Measurements from ENCODE around the gene GAPVD1. TPM values are rescaled to one million over a fixed set of nuclear protein-coding genes. Genes with fewer than 3 reads are reported as not detected.
"Not testable (repeated sequence)": the region's sequence is repeated elsewhere in the genome, so short reads cannot be mapped to it uniquely, and the experiment has no call there.

Gene GAPVD1
- 8.0 TPM for polyA plus RNA-seq (2012; ENCODE audit: low read depth, missing spikeins)

- TF ChIP-seq PAX5 (IDR thresholded peaks at IDR 0.05; ENCODE audit: insufficient read depth, low read length, severe bottlenecking), result peak; percentile 93
- peak; percentile 90 for TF ChIP-seq POLR2A (IDR thresholded peaks at IDR 0.05; ENCODE audit: low read depth, low read length)
- peak; percentile 92 for TF ChIP-seq POLR2AphosphoS5 (IDR thresholded peaks at IDR 0.05; ENCODE audit: low read depth, low read length)
- peak; percentile 72 for TF ChIP-seq TAF1 (IDR thresholded peaks at IDR 0.05; ENCODE audit: low read depth, low read length)
- peak; percentile 63; the same call in 1 of the 2 replicates for TF ChIP-seq SPI1 (IDR thresholded peaks at IDR 0.05; ENCODE audit: low read depth, low read length)
- 0 out of 2 replicates have a peak, but pooled peaks have one; percentile 70 for TF ChIP-seq POU2F2 (IDR thresholded peaks at IDR 0.05; ENCODE audit: low read depth, low read length)
- FAIRE-seq, result peak; percentile 93
- peak; percentile 97 for DNase-seq (ENCODE audit: insufficient read length, low spot score)
Observed at GRCh38 chr9:125261501-125262293, at the start of gene GAPVD1. Gene GAPVD1 (plus strand): TSS chr9:125261826. CDS start chr9:125298922, 37,096 bp downstream.

DNA sequence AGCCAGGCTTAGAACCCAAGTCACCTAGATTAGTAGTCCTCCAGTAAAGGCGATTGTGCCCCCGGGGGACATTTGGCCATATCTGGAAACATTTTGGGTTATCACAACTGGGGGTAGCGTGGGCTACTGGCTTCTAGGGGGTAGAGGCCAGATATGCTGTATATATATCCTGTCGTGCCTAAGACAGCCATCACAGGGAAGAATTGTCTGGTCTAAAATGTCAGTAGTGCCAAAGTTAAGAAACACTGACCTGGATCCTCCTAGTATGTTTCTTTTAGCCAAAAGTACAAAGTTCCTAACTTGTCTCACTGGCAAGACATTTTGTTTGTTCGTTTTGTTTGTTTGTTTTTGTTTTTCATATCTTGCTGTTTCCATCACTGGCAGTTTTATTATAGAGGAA is 47.4 kb upstream of the GAPVD1 start:
- DNase-seq (ENCODE audit: insufficient read length, low spot score) (no peak), FAIRE-seq (no peak)
- TF ChIP-seq POU2F2 (IDR thresholded peaks at IDR 0.05; ENCODE audit: low read depth, low read length) (no peak), PAX5 (IDR thresholded peaks at IDR 0.05; ENCODE audit: insufficient read depth, low read length, severe bottlenecking) (no peak), POLR2AphosphoS5 (IDR thresholded peaks at IDR 0.05; ENCODE audit: low read depth, low read length) (no peak), POLR2A (IDR thresholded peaks at IDR 0.05; ENCODE audit: low read depth, low read length) (no peak), TAF1 (IDR thresholded peaks at IDR 0.05; ENCODE audit: low read depth, low read length) (no peak), SPI1 (IDR thresholded peaks at IDR 0.05; ENCODE audit: low read depth, low read length) (no peak)

DNA sequence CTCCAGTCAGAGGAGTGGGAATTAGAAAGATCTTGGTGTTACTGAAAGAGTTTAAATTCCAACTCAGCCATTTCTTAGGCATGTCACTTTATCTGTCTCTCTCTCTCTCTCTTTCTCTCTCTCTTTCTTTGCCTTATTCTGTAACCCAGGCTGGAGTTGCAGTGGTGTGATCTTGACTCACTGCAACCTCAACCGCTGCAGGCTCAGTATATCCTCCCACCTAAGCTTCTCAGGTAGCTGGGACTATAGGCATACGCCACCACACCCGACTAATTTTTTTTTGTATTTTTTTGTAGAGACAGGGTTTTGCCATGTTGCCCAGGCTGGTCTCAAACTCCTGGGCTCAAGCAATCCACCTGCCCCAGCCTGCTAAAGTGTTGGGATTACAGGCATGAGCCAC is 43.0 kb upstream of the GAPVD1 start:
- TF ChIP-seq SPI1 (IDR thresholded peaks at IDR 0.05; ENCODE audit: low read depth, low read length) (no peak), POU2F2 (IDR thresholded peaks at IDR 0.05; ENCODE audit: low read depth, low read length) (no peak), POLR2A (IDR thresholded peaks at IDR 0.05; ENCODE audit: low read depth, low read length) (no peak), TAF1 (IDR thresholded peaks at IDR 0.05; ENCODE audit: low read depth, low read length) (no peak)
- FAIRE-seq, result no peak
- no peak for DNase-seq (ENCODE audit: insufficient read length, low spot score)

DNA sequence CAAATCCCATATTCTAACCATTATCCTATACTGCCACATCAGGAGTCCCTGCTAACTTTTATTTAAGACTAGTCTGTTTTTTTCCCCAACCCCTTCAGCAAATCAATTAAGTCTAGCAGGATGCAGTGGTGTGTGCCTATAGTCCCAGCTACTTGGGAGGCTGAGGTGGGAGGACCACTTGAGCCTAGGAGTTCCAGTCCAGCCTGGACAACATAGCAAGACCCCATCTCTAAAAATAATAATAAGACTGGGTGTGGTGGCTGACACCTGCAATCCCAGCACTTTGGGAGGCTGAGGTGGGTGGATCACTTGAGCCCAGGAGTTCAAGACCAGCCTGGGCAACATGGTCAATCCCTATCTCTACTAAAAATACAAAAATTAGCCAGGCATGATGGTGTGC is 36.8 kb upstream of the GAPVD1 start:
- not testable (repeated sequence) for DNase-seq (ENCODE audit: insufficient read length, low spot score); FAIRE-seq

GRCh38 chr9:125227761-125228160 is 33.9 kb upstream of the GAPVD1 start:
- FAIRE-seq, result no peak

DNA sequence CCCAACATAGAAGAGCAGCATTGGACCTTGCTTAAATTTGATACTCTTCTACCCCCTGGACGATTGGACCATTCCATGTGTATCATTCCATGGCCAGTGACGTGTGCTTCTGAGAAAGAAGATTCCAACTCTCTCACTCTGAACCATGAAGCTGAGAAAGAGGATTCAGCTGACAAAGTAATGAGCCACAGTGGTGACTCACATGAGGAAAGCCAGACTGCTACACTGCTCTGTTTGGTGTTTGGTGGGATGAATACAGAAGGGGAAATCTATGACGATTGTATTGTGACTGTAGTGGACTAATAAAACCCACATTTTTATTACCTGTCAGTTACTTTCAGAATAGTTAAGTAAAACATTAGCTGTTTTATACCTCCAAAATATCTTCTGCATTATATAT is 27.9 kb upstream of the GAPVD1 start:
- DNase-seq (ENCODE audit: insufficient read length, low spot score) (no peak), FAIRE-seq (no peak)
- TF ChIP-seq TAF1 (IDR thresholded peaks at IDR 0.05; ENCODE audit: low read depth, low read length), result no peak
- TF ChIP-seq PAX5 (IDR thresholded peaks at IDR 0.05; ENCODE audit: insufficient read depth, low read length, severe bottlenecking), result no peak
- no peak for TF ChIP-seq SPI1 (IDR thresholded peaks at IDR 0.05; ENCODE audit: low read depth, low read length)
- no peak for TF ChIP-seq POLR2AphosphoS5 (IDR thresholded peaks at IDR 0.05; ENCODE audit: low read depth, low read length)
- no peak for TF ChIP-seq POU2F2 (IDR thresholded peaks at IDR 0.05; ENCODE audit: low read depth, low read length)
- no peak for TF ChIP-seq POLR2A (IDR thresholded peaks at IDR 0.05; ENCODE audit: low read depth, low read length)

More at GRCh38 chr9:125227761-125228160, 33.9 kb upstream of the GAPVD1 start:
- DNase-seq (ENCODE audit: insufficient read length, low spot score), result no peak
- TF ChIP-seq POLR2A (IDR thresholded peaks at IDR 0.05; ENCODE audit: low read depth, low read length) (no peak), SPI1 (IDR thresholded peaks at IDR 0.05; ENCODE audit: low read depth, low read length) (no peak), PAX5 (IDR thresholded peaks at IDR 0.05; ENCODE audit: insufficient read depth, low read length, severe bottlenecking) (no peak), TAF1 (IDR thresholded peaks at IDR 0.05; ENCODE audit: low read depth, low read length) (no peak), POU2F2 (IDR thresholded peaks at IDR 0.05; ENCODE audit: low read depth, low read length) (no peak), POLR2AphosphoS5 (IDR thresholded peaks at IDR 0.05; ENCODE audit: low read depth, low read length) (no peak)

DNA sequence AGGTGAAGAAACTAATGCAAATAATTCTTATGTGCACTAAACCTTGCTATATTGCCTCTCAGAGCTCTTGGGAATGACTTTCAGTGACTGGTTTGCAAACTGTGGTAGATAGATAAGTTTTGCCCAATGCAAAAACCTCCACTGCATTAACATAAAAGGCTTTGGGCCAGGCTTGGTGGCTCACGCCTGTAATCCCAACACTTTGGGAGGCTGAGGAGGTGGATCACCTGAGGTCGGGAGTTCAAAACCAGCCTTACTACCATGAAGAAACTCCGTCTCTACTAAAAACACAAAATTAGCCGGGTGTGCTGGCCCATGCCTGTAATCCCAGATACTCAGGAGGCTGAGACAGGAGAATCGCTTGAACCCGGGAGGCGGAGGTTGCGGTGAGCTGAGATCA is 27.5 kb upstream of the GAPVD1 start:
- not testable (repeated sequence) for FAIRE-seq; DNase-seq (ENCODE audit: insufficient read length, low spot score)

GRCh38 chr9:125235804-125236519 is 25.7 kb upstream of the GAPVD1 start:
- DNase-seq (ENCODE audit: insufficient read length, low spot score) (no peak), FAIRE-seq (no peak)
- no peak for TF ChIP-seq POU2F2 (IDR thresholded peaks at IDR 0.05; ENCODE audit: low read depth, low read length)
- no peak for TF ChIP-seq TAF1 (IDR thresholded peaks at IDR 0.05; ENCODE audit: low read depth, low read length)
- TF ChIP-seq PAX5 (IDR thresholded peaks at IDR 0.05; ENCODE audit: insufficient read depth, low read length, severe bottlenecking), result no peak
- no peak; the same call in 1 of the 2 replicates for TF ChIP-seq POLR2A (IDR thresholded peaks at IDR 0.05; ENCODE audit: low read depth, low read length)
- no peak for TF ChIP-seq SPI1 (IDR thresholded peaks at IDR 0.05; ENCODE audit: low read depth, low read length)
- no peak for TF ChIP-seq POLR2AphosphoS5 (IDR thresholded peaks at IDR 0.05; ENCODE audit: low read depth, low read length)

GRCh38 chr9:125236520-125237159 is 25.0 kb upstream of the GAPVD1 start:
- not testable (repeated sequence) for DNase-seq (ENCODE audit: insufficient read length, low spot score); FAIRE-seq

Data from GM12891 (cell line).